Prostate gland (tissue), 2 donors: ENCODE results near the gene FUT7. TPM values are rescaled to one million over a fixed set of nuclear protein-coding genes. Genes with fewer than 3 reads are reported as not detected.

Source experiments
- DNase-seq: peaks from one replicate; pipeline ENCODE4 v3.0.0-alpha.2; 2019; ENCODE audit warnings: low spot score
- H3K27ac ChIP-seq, 2 donors: fragments of 200-600 bp; sonication (generic); 2 replicates each; pipeline ENCODE4 v1.5.1; 2017 to 2019
- H3K27me3 ChIP-seq: fragments of 200-600 bp; sonication (generic); replicated peaks from 2 replicates; pipeline ENCODE4 v1.5.1; 2019; ENCODE audit not compliant: insufficient read depth
- H3K36me3 ChIP-seq, 2 donors: fragments of 200-600 bp; sonication (generic); 1 replicate in 1 of 2; 2 replicates in 1 of 2; pipeline versions ENCODE4 v1.5.1 to v1.8.1; 2017 to 2019
- H3K4me1 ChIP-seq: fragments of 200-600 bp; sonication (generic); replicated peaks from 2 replicates; pipeline ENCODE4 v1.5.1; 2019
- H3K4me3 ChIP-seq, 2 donors: fragments of 200-600 bp; sonication (generic); 2 replicates each; pipeline ENCODE4 v1.5.1; 2017 to 2019
- H3K9me3 ChIP-seq: fragments of 200-600 bp; sonication (generic); 2 replicates; pipeline ENCODE4 v1.5.1; 2017
- POLR2A ChIP-seq: fragments of 450-650 bp; IDR thresholded peaks from one replicate; pipeline ENCODE4 v1.6.1; 2016; ENCODE audit warnings: antibody characterized with exemption, mild to moderate bottlenecking
- POLR2AphosphoS5 ChIP-seq: sonication (generic); formaldehyde crosslinking; IDR thresholded peaks from one replicate; pipeline ENCODE4 v1.6.1; 2017; ENCODE audit warnings: antibody characterized with exemption
- WGBS: methylation state at CpG from one replicate; pipeline ENCODE4 v1.1.5; 2018; 5-methylcytosine and 5-hydroxymethylcytosine counted together
- intact Hi-C: fragments of 100-400 bp; cut with DNase I; formaldehyde crosslinking; loops from one replicate; pipeline ENCODE4 v1.14.2; 2022
- total RNA-seq, 2 donors: library from RNA; depleted of rRNA; stranded (reverse); fragments of >200 nt; gene quantifications; one replicate each; pipeline ENCODE4 v1.1.0, GENCODE V29; 2016
- TF ChIP-seq, protein P1 (sequence below), 4 experiments: fragments of 200-600 bp in 2 of 4; fragments of 450-650 bp in 2 of 4; sonication (generic) in 2 of 4; IDR thresholded peaks; 1 replicate in 3 of 4; 2 replicates in 1 of 4; pipeline ENCODE4 v1.5.1; 2016 to 2019; ENCODE audit warnings: antibody characterized with exemption in 4 of 4, mild to moderate bottlenecking in 2 of 4, moderate library complexity in 2 of 4

Gene FUT7
- total RNA-seq, 2 donors from 2014 or later = 0.57 TPM; not detected in 1

DNA sequence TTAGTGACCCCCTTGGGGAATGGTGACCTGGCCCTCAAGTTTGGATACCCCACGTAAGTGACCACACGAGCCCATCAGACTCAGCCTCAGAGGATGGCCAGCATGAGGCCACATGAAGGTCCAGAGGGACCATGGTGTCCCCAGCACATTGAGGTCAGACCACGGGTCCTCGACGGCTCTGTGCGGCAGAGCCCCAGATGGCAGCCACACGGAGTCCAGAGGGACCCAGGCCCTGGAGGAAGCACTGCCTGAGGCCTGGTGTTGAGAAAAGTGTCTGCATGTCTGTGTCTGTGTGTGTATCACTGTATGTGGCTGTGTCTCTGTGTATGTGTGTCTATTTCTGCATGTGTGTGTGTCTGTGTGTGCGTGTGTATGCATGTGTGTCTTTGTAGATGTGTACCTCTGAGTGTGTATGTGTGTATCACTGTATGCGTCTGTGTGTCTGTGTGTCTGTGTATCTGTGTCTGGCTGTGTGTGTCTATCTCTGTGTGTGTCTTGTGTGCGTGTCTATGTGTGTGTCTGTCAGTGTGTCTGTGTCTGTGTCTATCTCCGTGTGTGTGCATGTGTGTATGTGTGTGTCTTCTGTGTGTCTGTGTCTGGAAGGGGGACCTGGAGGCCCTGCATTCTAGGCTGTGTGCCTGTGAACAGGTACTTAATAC lies 48.1 kb downstream of the FUT7 start:
- no peaks in the 10 kb centered on the region for H3K36me3 ChIP-seq
- H3K4me1 ChIP-seq = no peaks in the 10 kb centered on the region
- DNase-seq = no peak
- no peak overlapping the region for H3K4me3 ChIP-seq
- peaks cover 1% of the 10 kb centered on the region for H3K27me3 ChIP-seq
- intact Hi-C loops = no loop called here
- TF ChIP-seq POLR2AphosphoS5 = no peak
- no peak for TF ChIP-seq POLR2A
- TF ChIP-seq, protein P1, sequence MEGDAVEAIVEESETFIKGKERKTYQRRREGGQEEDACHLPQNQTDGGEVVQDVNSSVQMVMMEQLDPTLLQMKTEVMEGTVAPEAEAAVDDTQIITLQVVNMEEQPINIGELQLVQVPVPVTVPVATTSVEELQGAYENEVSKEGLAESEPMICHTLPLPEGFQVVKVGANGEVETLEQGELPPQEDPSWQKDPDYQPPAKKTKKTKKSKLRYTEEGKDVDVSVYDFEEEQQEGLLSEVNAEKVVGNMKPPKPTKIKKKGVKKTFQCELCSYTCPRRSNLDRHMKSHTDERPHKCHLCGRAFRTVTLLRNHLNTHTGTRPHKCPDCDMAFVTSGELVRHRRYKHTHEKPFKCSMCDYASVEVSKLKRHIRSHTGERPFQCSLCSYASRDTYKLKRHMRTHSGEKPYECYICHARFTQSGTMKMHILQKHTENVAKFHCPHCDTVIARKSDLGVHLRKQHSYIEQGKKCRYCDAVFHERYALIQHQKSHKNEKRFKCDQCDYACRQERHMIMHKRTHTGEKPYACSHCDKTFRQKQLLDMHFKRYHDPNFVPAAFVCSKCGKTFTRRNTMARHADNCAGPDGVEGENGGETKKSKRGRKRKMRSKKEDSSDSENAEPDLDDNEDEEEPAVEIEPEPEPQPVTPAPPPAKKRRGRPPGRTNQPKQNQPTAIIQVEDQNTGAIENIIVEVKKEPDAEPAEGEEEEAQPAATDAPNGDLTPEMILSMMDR (IDR thresholded peaks at IDR 0.05) = no peak
- H3K27ac ChIP-seq = no peak overlapping the region
- no peaks in the 10 kb centered on the region for H3K9me3 ChIP-seq
- 87% methylated on average over 11 of the region's 11 CpGs for WGBS

DNA sequence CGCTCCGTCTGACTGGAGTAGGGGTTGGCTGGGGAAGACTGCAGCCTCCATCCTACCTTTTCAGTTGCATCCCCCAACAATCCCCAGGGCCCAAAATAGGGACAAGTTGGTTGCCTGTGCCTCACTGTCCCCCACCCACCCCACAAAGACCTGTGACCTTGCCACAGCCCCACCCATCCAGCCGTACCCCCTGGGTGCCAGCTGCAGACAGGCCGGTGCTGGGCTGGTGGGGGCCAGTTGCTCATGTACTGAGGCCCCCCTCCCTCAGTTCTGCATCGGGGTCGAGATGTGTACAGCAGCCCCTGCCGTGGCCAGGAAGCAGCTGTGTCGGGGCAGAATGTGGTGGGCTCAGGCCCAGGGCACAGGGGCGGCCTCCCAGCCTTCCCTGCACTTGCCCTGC lies 48.7 kb downstream of the FUT7 start:
- Histone ChIP-seq H3K9me3 (no peaks in the 10 kb centered on the region), H3K36me3 (no peaks in the 10 kb centered on the region), H3K4me1 (no peaks in the 10 kb centered on the region), H3K4me3 (no peak overlapping the region), H3K27me3 (peaks cover 1% of the 10 kb centered on the region), H3K27ac (no peak overlapping the region)
- DNase-seq = no peak
- TF ChIP-seq POLR2AphosphoS5 = no peak
- TF ChIP-seq, protein P1 (IDR thresholded peaks at IDR 0.05) = no peak
- TF ChIP-seq POLR2A = no peak
- WGBS = 85% methylated on average over 7 of the region's 9 CpGs
- intact Hi-C loops = no loop called here

DNA sequence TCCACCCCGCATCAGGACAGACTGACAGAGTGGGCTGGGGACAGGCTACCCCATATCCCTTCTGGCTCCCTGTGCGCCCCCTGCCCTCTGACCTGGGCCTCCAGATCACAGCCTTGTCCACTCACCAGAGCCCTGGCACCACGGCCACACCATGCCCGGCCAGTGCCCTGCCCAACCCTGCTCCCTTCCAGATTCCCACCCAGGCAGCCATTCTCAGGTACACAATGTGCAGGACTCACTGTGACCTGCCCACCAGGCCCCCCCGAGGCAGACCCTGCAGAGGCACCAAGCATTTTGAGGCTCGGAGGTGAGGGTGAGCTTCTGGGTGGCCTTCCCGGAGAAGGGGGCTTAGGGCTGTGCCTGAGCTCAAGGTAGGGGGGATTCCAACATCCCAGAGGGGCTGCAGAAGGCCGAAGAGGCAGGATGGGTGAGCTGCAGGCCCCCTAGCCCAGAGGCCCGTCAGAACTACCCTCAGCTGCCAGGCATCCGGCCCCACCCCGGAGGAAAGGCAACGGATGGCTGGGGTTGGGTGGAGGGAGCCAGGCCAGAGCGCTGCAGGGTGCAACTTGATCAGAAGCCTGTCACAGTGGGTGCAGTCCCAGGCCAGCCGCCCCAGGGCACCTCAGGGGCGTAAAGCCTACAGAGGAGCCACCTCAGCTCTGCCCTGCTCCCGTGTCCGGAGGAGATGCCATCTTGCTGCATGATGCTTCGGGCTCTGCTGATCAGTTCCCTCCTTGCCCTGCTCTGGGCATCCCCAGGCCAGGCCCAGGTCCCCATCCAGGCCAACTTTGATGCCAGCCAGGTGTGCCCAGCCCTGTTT lies 49.4 kb downstream of the FUT7 start, which contains the start of gene LCNL1:
TSS of gene LCNL1 (plus strand) at position 762 of the 820 bp plus-strand sequence. CDS start 594 bp downstream, outside the sequence.
- Histone ChIP-seq H3K4me1 (no peaks in the 10 kb centered on the region), H3K27me3 (peaks cover 1% of the 10 kb centered on the region), H3K36me3 (no peaks in the 10 kb centered on the region), H3K27ac (no peak within 1 kb of the TSS), H3K9me3 (no peaks in the 10 kb centered on the region), H3K4me3 (no peak within 1 kb of the TSS)
- intact Hi-C loops = no loop called here
- TF ChIP-seq POLR2A (no peak), POLR2AphosphoS5 (no peak)
- TF ChIP-seq, protein P1 (IDR thresholded peaks at IDR 0.05) = no peak
- 79% methylated on average over 16 of the region's 18 CpGs for WGBS
- DNase-seq = no peak

DNA sequence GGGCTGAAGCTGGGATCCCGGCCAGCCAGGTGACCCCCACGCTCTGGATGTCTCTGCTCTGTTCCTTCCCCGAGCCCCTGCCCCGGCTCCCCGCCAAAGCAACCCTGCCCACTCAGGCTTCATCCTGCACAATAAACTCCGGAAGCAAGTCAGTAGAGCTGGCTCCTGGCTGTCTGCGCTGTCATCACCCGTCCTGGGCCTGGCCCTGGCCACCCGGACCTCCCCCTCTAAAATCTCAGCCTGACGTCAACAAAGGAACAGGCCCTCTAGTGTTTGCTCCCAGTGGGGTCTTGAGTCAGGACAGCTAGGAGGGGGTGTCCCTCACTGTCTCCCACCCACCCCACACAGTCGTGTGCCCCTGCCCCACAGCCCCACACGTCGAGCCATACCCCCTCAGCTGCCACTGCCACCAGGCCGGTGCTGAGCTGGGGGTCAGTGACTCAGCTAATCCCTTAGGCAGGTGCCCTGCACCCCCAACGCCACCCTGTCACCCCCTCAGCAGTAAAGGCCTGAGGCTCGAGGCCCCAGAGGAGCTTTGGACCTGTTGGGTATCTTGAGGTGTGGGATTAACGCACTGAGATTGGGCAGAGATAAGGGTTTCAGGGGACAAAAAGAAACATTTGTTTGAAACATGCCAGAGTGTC lies 50.2 kb downstream of the FUT7 start:
- 58% methylated on average over 16 of the region's 17 CpGs for WGBS
- TF ChIP-seq POLR2A (no peak), POLR2AphosphoS5 (no peak)
- TF ChIP-seq, protein P1 (IDR thresholded peaks at IDR 0.05) = no peak
- no peaks in the 10 kb centered on the region for H3K9me3 ChIP-seq
- no peak overlapping the region for H3K4me3 ChIP-seq
- H3K27ac ChIP-seq = no peak overlapping the region
- intact Hi-C loops = no loop called here
- H3K4me1 ChIP-seq = no peaks in the 10 kb centered on the region
- H3K27me3 ChIP-seq = peaks cover 1% of the 10 kb centered on the region
- no peaks in the 10 kb centered on the region for H3K36me3 ChIP-seq
- DNase-seq = no peak
